ENCODE results near the gene IP6K2. TPM values are rescaled to one million over a fixed set of nuclear protein-coding genes. Genes with fewer than 3 reads are reported as not detected.

IP6K2 gene
- total and polyA plus RNA-seq, 10 of the 15 experiments (the other 5 are each of a cell fraction or from before 2014, with no cell fraction given) = 25.8 to 95.9 (median 69.0) TPM

- TF ChIP-seq IRF5 (IDR thresholded peaks at IDR 0.05; ENCODE audit: borderline replicate concordance) (no peak), BMI1 (IDR thresholded peaks at IDR 0.05; ENCODE audit: borderline replicate concordance) (no peak), RAD51 (IDR thresholded peaks at IDR 0.05) (no peak), CREB1 (IDR thresholded peaks at IDR 0.05; ENCODE audit: low read depth) (peak; percentile 21; the same call in 1 of the 2 replicates), BACH1 (IDR thresholded peaks at IDR 0.05; ENCODE audit: borderline replicate concordance) (peak; percentile 22; the same call in 1 of the 2 replicates), IKZF1 (conservative IDR thresholded peaks at IDR 0.05) (no peak; the same call in none of the 2 replicates), SRF (IDR thresholded peaks at IDR 0.05; ENCODE audit: low read depth in 2 of 2, low read length in 2 of 2) (no peak), NFYA (IDR thresholded peaks at IDR 0.05; ENCODE audit: borderline replicate concordance, low read depth, low read length) (no peak), IRF3 (IDR thresholded peaks at IDR 0.05) (no peak), DPF2 (IDR thresholded peaks at IDR 0.05) (peak; percentile 34; the same call in 1 of the 2 replicates), RELB (IDR thresholded peaks at IDR 0.05; ENCODE audit: low read depth) (no peak), PKNOX1 (IDR thresholded peaks at IDR 0.05) (no peak), PAX8 (IDR thresholded peaks at IDR 0.05) (no peak), ESRRA (IDR thresholded peaks at IDR 0.05; ENCODE audit: low read length) (no peak), ZBTB11 (CRISPR knock-in tag; IDR thresholded peaks at IDR 0.05) (no peak), NR2C2 (IDR thresholded peaks at IDR 0.05; ENCODE audit: borderline replicate concordance, control insufficient read depth, insufficient read length, low read depth) (no peak), JUNB (IDR thresholded peaks at IDR 0.05) (no peak)
Measured at GRCh38 chr3:48661501-48662144, 55.4 kb downstream of the IP6K2 start (continued).

Data from GM12878 (cell line).